Ishikawa (cell line): ENCODE results near the gene MCL1.

Experiments
- CEBPB ChIP-seq: IDR thresholded peaks from 2 replicates; pipeline ENCODE4 v1.6.1; 2012
- EGR1 ChIP-seq: IDR thresholded peaks from 2 replicates; pipeline ENCODE4 v1.6.1; 2012
- EP300 ChIP-seq: IDR thresholded peaks from 2 replicates; pipeline ENCODE4 v1.6.1; 2012; ENCODE audit warnings: borderline replicate concordance
- FOXM1 ChIP-seq: IDR thresholded peaks from 2 replicates; pipeline ENCODE4 v1.6.1; 2012; ENCODE audit warnings: low read depth, borderline replicate concordance
- RAD21 ChIP-seq: IDR thresholded peaks from 2 replicates; pipeline ENCODE4 v1.6.1; 2012; ENCODE audit warnings: low read depth
- REST ChIP-seq: IDR thresholded peaks from 2 replicates; pipeline ENCODE4 v1.6.1; 2012; ENCODE audit warnings: low read depth, mild to moderate bottlenecking
- TAF1 ChIP-seq: IDR thresholded peaks from 2 replicates; pipeline ENCODE4 v1.6.1; 2012; ENCODE audit warnings: low read depth, mild to moderate bottlenecking
- TEAD4 ChIP-seq: IDR thresholded peaks from 2 replicates; pipeline ENCODE4 v1.6.1; 2012
- USF1 ChIP-seq: IDR thresholded peaks from 2 replicates; pipeline ENCODE4 v1.6.1; 2012
- YY1 ChIP-seq: IDR thresholded peaks from 2 replicates; pipeline ENCODE4 v1.6.1; 2012; ENCODE audit warnings: low read depth

GRCh38 chr1:150530491-150531159, 48.8 kb downstream of the MCL1 start:
- no peak for TF ChIP-seq TAF1
- no peak for TF ChIP-seq FOXM1
- TF ChIP-seq EP300 = no peak
- TF ChIP-seq CEBPB = no peak
- no peak for TF ChIP-seq EGR1
- no peak for TF ChIP-seq REST
- no peak for TF ChIP-seq RAD21
- TF ChIP-seq USF1 = no peak
- no peak for TF ChIP-seq TEAD4
- no peak for TF ChIP-seq YY1
